Activated CD4-positive, alpha-beta T cell treated with anti-CD3 and anti-CD28 coated beads, Interleukin-2, amount 10 ng/mL, durations not matched to agents 7 days and 5 days (primary cell): ENCODE results near the gene BRD3. TPM values are rescaled to one million over a fixed set of nuclear protein-coding genes. Genes with fewer than 3 reads are reported as not detected.

Experiments
- CTCF ChIA-PET: fragments of 350-600 bp; sonication (Branson Sonifier 250); formaldehyde crosslinking; loops from one replicate; lab custom pipeline; 2021; ENCODE audit warnings: antibody characterized with exemption; lab: Charles Lee
- POLR2A ChIA-PET: fragments of 350-600 bp; sonication (Branson Sonifier 250); formaldehyde crosslinking; loops from one replicate; lab custom pipeline; 2021; ENCODE audit warnings: antibody characterized with exemption; lab: Charles Lee
- DNase-seq: peaks from one replicate; pipeline ENCODE4 v3.0.0-alpha.2; 2020
- H3K27ac Mint-ChIP-seq: one replicate; pipeline ENCODE4 v1.8.0; 2021; ENCODE audit warnings: mild to moderate bottlenecking, moderate library complexity, mixed read lengths
- H3K27me3 Mint-ChIP-seq: one replicate; pipeline ENCODE4 v1.8.0; 2021; ENCODE audit warnings: mixed read lengths
- H3K36me3 Mint-ChIP-seq: one replicate; pipeline ENCODE4 v1.8.0; 2021; ENCODE audit warnings: low read depth, mixed read lengths
- H3K4me1 Mint-ChIP-seq: one replicate; pipeline ENCODE4 v1.8.0; 2021; ENCODE audit warnings: mixed read lengths
- H3K4me3 Mint-ChIP-seq: one replicate; pipeline ENCODE4 v1.8.0; 2021; ENCODE audit warnings: mild to moderate bottlenecking, moderate library complexity, mixed read lengths
- H3K9me3 Mint-ChIP-seq: one replicate; pipeline ENCODE4 v1.8.0; 2021; ENCODE audit warnings: mixed read lengths
- total RNA-seq, 2 experiments: library from RNA; stranded (reverse); gene quantifications; one replicate each; pipeline ENCODE4 v1.2.3, GENCODE V29; 2021

BRD3 gene
- total RNA-seq, 2 experiments from 2014 or later, result 40.1 to 47.4 TPM

- Mint-ChIP-seq H3K27ac (no peak overlapping the region), H3K36me3 (no peaks in the 10 kb centered on the region), H3K4me1 (no peaks in the 10 kb centered on the region), H3K27me3 (no peaks in the 10 kb centered on the region), H3K4me3 (no peak overlapping the region), H3K9me3 (no peaks in the 10 kb centered on the region)
- CTCF ChIA-PET, result interaction anchor here (1.1 kb wide), 1 partner anchor 211 kb away, joined by 3 read pairs; no protein-coding TSS in a partner anchor
- DNase-seq, result no peak
- POLR2A ChIA-PET, result no interaction called here
Measured at GRCh38 chr9:134004881-134005280, 62.9 kb downstream of the BRD3 start.

- ChIA-PET POLR2A (no interaction called here), CTCF (no interaction called here)
- H3K27ac Mint-ChIP-seq, result no peak overlapping the region
- no peaks in the 10 kb centered on the region for H3K9me3 Mint-ChIP-seq
- no peak overlapping the region for H3K4me3 Mint-ChIP-seq
- no peak for DNase-seq
- no peaks in the 10 kb centered on the region for H3K4me1 Mint-ChIP-seq
- no peaks in the 10 kb centered on the region for H3K36me3 Mint-ChIP-seq
- no peaks in the 10 kb centered on the region for H3K27me3 Mint-ChIP-seq
Measured at GRCh38 chr9:134004131-134004873, 63.5 kb downstream of the BRD3 start.

GRCh38 chr9:134003237-134003636, 64.6 kb downstream of the BRD3 start:
- Mint-ChIP-seq H3K36me3 (no peaks in the 10 kb centered on the region), H3K4me1 (no peaks in the 10 kb centered on the region), H3K27me3 (no peaks in the 10 kb centered on the region), H3K9me3 (no peaks in the 10 kb centered on the region), H3K4me3 (no peak overlapping the region), H3K27ac (no peak overlapping the region)
- no peak for DNase-seq
- CTCF ChIA-PET, result no interaction called here
- POLR2A ChIA-PET, result no interaction called here

- H3K9me3 Mint-ChIP-seq, result no peaks in the 10 kb centered on the region
- no peaks in the 10 kb centered on the region for H3K4me1 Mint-ChIP-seq
- POLR2A ChIA-PET, result no interaction called here
- no peak overlapping the region for H3K4me3 Mint-ChIP-seq
- CTCF ChIA-PET, result no interaction called here
- no peak overlapping the region for H3K27ac Mint-ChIP-seq
- no peak for DNase-seq
- H3K27me3 Mint-ChIP-seq, result no peaks in the 10 kb centered on the region
- H3K36me3 Mint-ChIP-seq, result no peaks in the 10 kb centered on the region
Measured at GRCh38 chr9:134002796-134003195, 65.0 kb downstream of the BRD3 start.

GRCh38 chr9:133999851-134000265, 68.0 kb downstream of the BRD3 start:
- POLR2A ChIA-PET, result no interaction called here
- Mint-ChIP-seq H3K4me1 (no peaks in the 10 kb centered on the region), H3K36me3 (no peaks in the 10 kb centered on the region), H3K9me3 (no peaks in the 10 kb centered on the region), H3K27ac (no peak overlapping the region), H3K4me3 (no peak overlapping the region), H3K27me3 (no peaks in the 10 kb centered on the region)
- CTCF ChIA-PET, result interaction anchor here (1.6 kb wide), 1 partner anchor 218 kb away, joined by 4 read pairs; no protein-coding TSS in a partner anchor
- no peak for DNase-seq

- Mint-ChIP-seq H3K27me3 (peaks cover 2% of the 10 kb centered on the region), H3K9me3 (no peaks in the 10 kb centered on the region), H3K4me1 (no peaks in the 10 kb centered on the region), H3K36me3 (no peaks in the 10 kb centered on the region), H3K4me3 (no peak overlapping the region), H3K27ac (no peak overlapping the region)
- no peak for DNase-seq
- CTCF ChIA-PET, result interaction anchor here (1.6 kb wide), 1 partner anchor 217 kb away, joined by 4 read pairs; no protein-coding TSS in a partner anchor
- POLR2A ChIA-PET, result no interaction called here
Measured at GRCh38 chr9:133998915-133999595, 68.8 kb downstream of the BRD3 start.

GRCh38 chr9:133997584-133997983, 70.2 kb downstream of the BRD3 start:
- Mint-ChIP-seq H3K27ac (no peak overlapping the region), H3K4me3 (no peak overlapping the region), H3K36me3 (no peaks in the 10 kb centered on the region), H3K9me3 (no peaks in the 10 kb centered on the region), H3K27me3 (peaks cover 2% of the 10 kb centered on the region), H3K4me1 (no peaks in the 10 kb centered on the region)
- ChIA-PET CTCF (interaction anchor here (1.4 kb wide), 1 partner anchor 12 kb away, joined by 3 read pairs; no protein-coding TSS in a partner anchor), POLR2A (no interaction called here)
- no peak for DNase-seq

- Mint-ChIP-seq H3K27ac (no peak overlapping the region), H3K9me3 (no peaks in the 10 kb centered on the region), H3K36me3 (no peaks in the 10 kb centered on the region), H3K4me3 (no peak overlapping the region), H3K27me3 (peaks cover 2% of the 10 kb centered on the region), H3K4me1 (no peaks in the 10 kb centered on the region)
- DNase-seq, result no peak
- CTCF ChIA-PET, result interaction anchor here (1.4 to 3.9 kb wide), 2 partner anchors 13 to 214 kb away, joined by 3 to 30 read pairs; no protein-coding TSS in a partner anchor
- POLR2A ChIA-PET, result no interaction called here
Measured at GRCh38 chr9:133996531-133997520, 71.0 kb downstream of the BRD3 start.

GRCh38 chr9:133995012-133995896, 72.6 kb downstream of the BRD3 start:
- ChIA-PET CTCF (interaction anchor here (0.8 to 3.9 kb wide), 5 partner anchors 15 to 213 kb away, joined by 3 to 30 read pairs (median 4); no protein-coding TSS in a partner anchor), POLR2A (no interaction called here)
- Mint-ChIP-seq H3K27ac (no peak overlapping the region), H3K27me3 (peaks cover 11% of the 10 kb centered on the region), H3K36me3 (no peaks in the 10 kb centered on the region), H3K9me3 (no peaks in the 10 kb centered on the region), H3K4me1 (peaks cover 2% of the 10 kb centered on the region), H3K4me3 (no peak overlapping the region)
- no peak for DNase-seq

GRCh38 chr9:133994353-133995011, 73.3 kb downstream of the BRD3 start:
- H3K27me3 Mint-ChIP-seq, result peaks cover 17% of the 10 kb centered on the region
- peak overlapping the region; percentile 22 for H3K4me3 Mint-ChIP-seq
- CTCF ChIA-PET, result interaction anchor here (0.6 to 3.9 kb wide), 9 partner anchors 14 to 212 kb away, joined by 3 to 30 read pairs (median 4); no protein-coding TSS in a partner anchor
- no peaks in the 10 kb centered on the region for H3K36me3 Mint-ChIP-seq
- POLR2A ChIA-PET, result no interaction called here
- H3K9me3 Mint-ChIP-seq, result no peaks in the 10 kb centered on the region
- no peak overlapping the region for H3K27ac Mint-ChIP-seq
- DNase-seq, result peak; percentile 76
- H3K4me1 Mint-ChIP-seq, result peaks cover 2% of the 10 kb centered on the region

- Mint-ChIP-seq H3K27me3 (peaks cover 17% of the 10 kb centered on the region), H3K27ac (peak overlapping the region; percentile 71), H3K36me3 (no peaks in the 10 kb centered on the region), H3K4me1 (peaks cover 2% of the 10 kb centered on the region), H3K4me3 (peak overlapping the region; percentile 65), H3K9me3 (no peaks in the 10 kb centered on the region)
- POLR2A ChIA-PET, result no interaction called here
- no peak for DNase-seq
- CTCF ChIA-PET, result interaction anchor here (0.6 to 3.9 kb wide), 7 partner anchors 13 to 211 kb away, joined by 3 to 30 read pairs (median 4); no protein-coding TSS in a partner anchor
Measured at GRCh38 chr9:133993635-133994253, 74.1 kb downstream of the BRD3 start.
